Stimulated activated effector memory CD8-positive, alpha-beta T cell treated with anti-CD3 and anti-CD28 coated beads, Interleukin-12 subunit alpha, Interleukin-12 subunit beta, amount 100 ng/mL, for 72 hours (primary cell): Measurements from ENCODE around the gene EFCAB9.

Experiments used
- ATAC-seq: fragments of 150-1000 bp; cut with Tn5 transposase; 2 replicates; pipeline ENCODE4 v1.10.0; 2021
- DNase-seq, 2 donors: peaks; one replicate each; pipeline ENCODE4 v3.0.0; 2021 to 2022; ENCODE audit warnings: low spot score in 2 of 2
- H3K27ac Mint-ChIP-seq: one replicate; pipeline ENCODE4 v1.8.0; 2022; ENCODE audit warnings: mild to moderate bottlenecking, mixed read lengths
- H3K36me3 Mint-ChIP-seq: one replicate; pipeline ENCODE4 v1.8.0; 2022; ENCODE audit warnings: mild to moderate bottlenecking, mixed read lengths
- H3K4me1 Mint-ChIP-seq: one replicate; pipeline ENCODE4 v1.8.0; 2022; ENCODE audit warnings: mixed read lengths
- H3K4me3 Mint-ChIP-seq: one replicate; pipeline ENCODE4 v1.8.0; 2022; ENCODE audit warnings: mild to moderate bottlenecking, mixed read lengths
- H3K9me3 Mint-ChIP-seq: one replicate; pipeline ENCODE4 v1.8.0; 2022; ENCODE audit warnings: mixed read lengths

Gene EFCAB9

GRCh38 chr5:172175263-172175719, 18.7 kb upstream of the EFCAB9 start:
- ATAC-seq (peak; percentile 81), DNase-seq (peak; percentile 50 to 84)
- peaks cover 80% of the 10 kb centered on the region for H3K36me3 Mint-ChIP-seq
- peaks cover 99% of the 10 kb centered on the region for H3K4me1 Mint-ChIP-seq
- H3K27ac Mint-ChIP-seq: peak overlapping the region; percentile 92
- H3K4me3 Mint-ChIP-seq: peak overlapping the region; percentile 95
- no peaks in the 10 kb centered on the region for H3K9me3 Mint-ChIP-seq

DNA sequence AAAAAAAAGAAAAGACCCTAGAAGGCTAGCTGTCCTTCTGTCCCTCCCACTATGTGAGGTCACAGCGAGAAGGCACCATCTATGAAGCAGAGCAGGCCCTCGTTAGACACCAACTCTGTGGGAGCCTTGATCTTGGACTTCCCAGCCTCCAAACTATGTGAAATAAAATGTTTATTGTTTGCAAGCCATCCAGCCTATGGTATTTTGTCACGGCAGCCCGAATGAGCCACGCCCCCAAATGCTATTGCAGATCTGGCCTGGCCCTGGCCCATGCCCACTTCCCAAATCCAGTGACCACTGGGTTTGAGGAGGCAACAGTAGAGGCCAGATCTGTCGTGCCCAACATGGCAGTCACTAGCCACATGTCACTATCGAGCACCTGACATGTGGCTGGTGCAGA, 16.8 kb upstream of the EFCAB9 start:
- H3K36me3 Mint-ChIP-seq: peaks cover 95% of the 10 kb centered on the region
- ATAC-seq (no peak), DNase-seq (no peak)
- peak overlapping the region; percentile 93 for H3K27ac Mint-ChIP-seq
- H3K4me3 Mint-ChIP-seq: peak overlapping the region; percentile 95
- no peaks in the 10 kb centered on the region for H3K9me3 Mint-ChIP-seq
- peaks cover 90% of the 10 kb centered on the region for H3K4me1 Mint-ChIP-seq

DNA sequence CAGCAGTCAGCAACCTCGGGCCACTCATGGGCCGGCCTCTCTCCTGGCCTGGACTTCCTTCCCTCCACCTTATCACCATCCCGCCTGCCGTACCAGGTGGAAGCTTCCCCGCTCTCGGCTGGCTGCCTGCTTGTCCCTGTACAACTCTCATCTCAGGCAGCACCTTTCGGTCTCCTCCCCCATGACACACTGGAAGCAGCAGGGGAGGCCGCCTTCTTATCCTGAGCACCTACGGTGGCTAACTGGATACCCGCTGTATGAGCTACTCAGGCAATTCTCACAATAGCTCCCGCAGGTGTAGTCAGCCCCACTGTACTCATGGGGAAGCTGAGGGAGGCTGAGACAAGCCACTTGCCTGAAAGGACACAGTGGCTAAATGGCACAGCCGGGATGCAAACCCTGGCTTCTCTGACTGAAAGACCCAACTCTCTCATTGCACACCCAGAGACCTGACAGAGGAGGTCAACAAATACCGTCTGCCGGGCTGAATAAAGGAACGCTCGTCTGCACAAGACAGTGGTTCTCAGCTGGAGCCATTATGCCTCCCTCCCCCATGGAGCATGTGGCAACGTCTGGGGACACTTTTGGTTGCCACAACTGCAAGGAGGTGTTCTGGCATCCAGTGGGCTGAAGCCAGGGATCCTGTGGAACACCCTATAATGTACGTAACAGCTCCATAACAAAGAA, 15.5 kb upstream of the EFCAB9 start:
- H3K27ac Mint-ChIP-seq: peak overlapping the region; percentile 93
- ATAC-seq: peak; percentile 1
- H3K4me1 Mint-ChIP-seq: peaks cover 86% of the 10 kb centered on the region
- H3K4me3 Mint-ChIP-seq: peak overlapping the region; percentile 95
- DNase-seq: peak in 1 of 2 donors; percentile 63
- H3K9me3 Mint-ChIP-seq: no peaks in the 10 kb centered on the region
- H3K36me3 Mint-ChIP-seq: peaks cover 99% of the 10 kb centered on the region

DNA sequence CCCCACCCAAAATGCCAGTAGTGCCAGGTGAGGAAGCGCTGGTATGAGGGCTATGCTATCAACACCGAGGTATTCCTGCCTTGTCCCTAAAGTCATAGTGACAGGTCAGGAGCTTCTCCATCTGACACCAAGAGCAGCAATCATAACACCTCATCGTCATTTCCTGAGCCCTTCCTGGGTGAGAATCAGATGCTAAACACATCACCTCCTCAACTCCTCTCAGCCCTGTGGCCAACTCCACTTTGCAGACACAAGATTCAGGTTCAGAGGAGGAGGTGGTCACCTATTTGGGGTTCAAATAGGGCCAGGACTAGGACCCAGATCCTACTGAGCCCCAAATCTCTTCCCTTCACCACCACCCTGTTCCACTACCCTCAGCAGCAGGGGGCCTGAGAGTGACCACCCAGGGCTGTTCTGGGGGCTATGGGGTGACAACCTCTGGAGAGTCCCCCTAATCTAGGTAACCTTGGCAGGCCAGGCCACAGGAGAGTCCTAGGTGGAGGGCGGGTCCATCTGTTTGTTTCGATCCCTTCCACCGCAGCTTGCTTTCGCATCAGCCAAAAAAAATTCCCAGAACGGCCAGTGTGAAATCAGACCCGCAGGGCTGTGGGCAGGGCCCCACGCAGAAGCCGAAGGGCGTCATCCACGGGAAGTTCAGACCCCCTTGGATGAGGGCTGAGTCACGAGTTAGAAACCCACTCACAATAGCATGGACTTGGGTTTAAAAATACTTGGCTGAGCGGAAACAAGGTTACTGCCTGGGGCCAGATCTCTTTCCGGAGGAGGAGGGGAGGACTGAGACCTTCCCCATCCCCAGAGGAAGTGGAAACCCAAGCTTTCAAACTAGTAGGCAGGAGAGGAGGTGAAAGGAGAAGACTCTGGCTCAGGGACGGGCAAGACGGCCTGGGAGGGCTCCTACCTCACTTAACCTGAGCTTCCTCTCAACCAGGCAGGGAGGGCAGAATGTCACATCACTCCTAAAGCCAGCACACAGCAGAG, 14.7 kb upstream of the EFCAB9 start:
- Mint-ChIP-seq H3K4me1 (peaks cover 83% of the 10 kb centered on the region), H3K36me3 (peaks cover 99% of the 10 kb centered on the region), H3K9me3 (no peaks in the 10 kb centered on the region), H3K4me3 (peak overlapping the region; percentile 95), H3K27ac (peak overlapping the region; percentile 93)
- DNase-seq: peak in 1 of 2 donors; percentile 76
- peak; percentile 64 for ATAC-seq

DNA sequence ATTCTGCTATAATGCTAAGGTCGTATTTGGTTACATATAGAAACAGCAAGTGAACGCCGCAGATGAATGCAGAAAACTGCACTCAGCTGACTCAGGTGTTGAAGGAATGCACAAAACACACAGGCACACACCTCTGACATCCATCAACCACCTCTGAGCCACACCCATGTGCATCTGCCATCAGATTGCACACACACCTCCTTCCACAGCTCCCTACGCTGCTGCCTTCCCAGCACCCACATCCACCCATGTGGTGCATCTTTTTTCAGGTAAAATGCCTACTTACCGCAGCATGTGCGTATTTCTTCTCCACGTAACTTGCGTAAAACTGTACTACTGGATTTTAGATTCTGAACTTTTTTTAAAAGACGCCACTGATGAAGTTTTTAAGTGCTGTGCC, 13.0 kb upstream of the EFCAB9 start:
- H3K27ac Mint-ChIP-seq: peak overlapping the region; percentile 93
- ATAC-seq (no peak), DNase-seq (no peak)
- H3K9me3 Mint-ChIP-seq: no peaks in the 10 kb centered on the region
- H3K4me3 Mint-ChIP-seq: peak overlapping the region; percentile 95
- H3K4me1 Mint-ChIP-seq: peaks cover 83% of the 10 kb centered on the region
- peaks cover 99% of the 10 kb centered on the region for H3K36me3 Mint-ChIP-seq

DNA sequence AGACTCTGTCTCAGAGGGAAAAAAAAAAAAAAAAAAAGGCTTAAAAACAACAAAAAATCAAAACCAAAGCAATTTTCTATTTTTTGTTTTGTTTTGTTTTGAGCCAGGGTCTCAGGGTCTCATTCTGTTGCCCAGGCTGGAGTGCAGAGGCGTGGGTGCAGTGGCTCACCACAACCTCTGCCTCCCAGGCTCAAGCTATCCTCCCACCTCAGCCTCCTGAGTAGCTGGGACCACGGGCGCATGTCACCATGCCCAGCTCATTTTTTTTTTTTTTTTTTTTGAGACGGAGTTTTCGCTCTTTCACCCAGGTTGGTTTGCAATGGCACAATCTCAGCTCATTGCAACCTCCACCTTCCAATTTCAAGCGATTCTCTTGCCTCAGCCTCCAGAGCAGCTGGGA, 11.7 kb upstream of the EFCAB9 start:
- Mint-ChIP-seq H3K4me3 (peak overlapping the region; percentile 95), H3K9me3 (no peaks in the 10 kb centered on the region), H3K4me1 (peaks cover 71% of the 10 kb centered on the region), H3K36me3 (peaks cover 100% of the 10 kb centered on the region), H3K27ac (peak overlapping the region; percentile 95)
- DNase-seq (no peak), ATAC-seq (no peak)

GRCh38 chr5:172183881-172184280, 10.1 kb upstream of the EFCAB9 start:
- ATAC-seq: no peak
- Mint-ChIP-seq H3K9me3 (no peaks in the 10 kb centered on the region), H3K36me3 (peaks cover 92% of the 10 kb centered on the region), H3K4me3 (peak overlapping the region; percentile 95), H3K4me1 (peaks cover 55% of the 10 kb centered on the region), H3K27ac (peak overlapping the region; percentile 95)
- DNase-seq: no peak

- Mint-ChIP-seq H3K36me3 (peaks cover 80% of the 10 kb centered on the region), H3K4me1 (peaks cover 48% of the 10 kb centered on the region), H3K27ac (peak overlapping the region; percentile 95), H3K4me3 (peak overlapping the region; percentile 95), H3K9me3 (no peaks in the 10 kb centered on the region)
- ATAC-seq: no peak
- no peak for DNase-seq
These were observed 8.9 kb upstream of the EFCAB9 start for GRCh38 chr5:172185096-172185461.

- Mint-ChIP-seq H3K4me3 (peak overlapping the region; percentile 95), H3K4me1 (peaks cover 37% of the 10 kb centered on the region), H3K27ac (peak overlapping the region; percentile 95), H3K36me3 (peaks cover 69% of the 10 kb centered on the region), H3K9me3 (no peaks in the 10 kb centered on the region)
- DNase-seq: no peak
- ATAC-seq: no peak
These were observed 7.8 kb upstream of the EFCAB9 start for GRCh38 chr5:172186114-172186695.

DNA sequence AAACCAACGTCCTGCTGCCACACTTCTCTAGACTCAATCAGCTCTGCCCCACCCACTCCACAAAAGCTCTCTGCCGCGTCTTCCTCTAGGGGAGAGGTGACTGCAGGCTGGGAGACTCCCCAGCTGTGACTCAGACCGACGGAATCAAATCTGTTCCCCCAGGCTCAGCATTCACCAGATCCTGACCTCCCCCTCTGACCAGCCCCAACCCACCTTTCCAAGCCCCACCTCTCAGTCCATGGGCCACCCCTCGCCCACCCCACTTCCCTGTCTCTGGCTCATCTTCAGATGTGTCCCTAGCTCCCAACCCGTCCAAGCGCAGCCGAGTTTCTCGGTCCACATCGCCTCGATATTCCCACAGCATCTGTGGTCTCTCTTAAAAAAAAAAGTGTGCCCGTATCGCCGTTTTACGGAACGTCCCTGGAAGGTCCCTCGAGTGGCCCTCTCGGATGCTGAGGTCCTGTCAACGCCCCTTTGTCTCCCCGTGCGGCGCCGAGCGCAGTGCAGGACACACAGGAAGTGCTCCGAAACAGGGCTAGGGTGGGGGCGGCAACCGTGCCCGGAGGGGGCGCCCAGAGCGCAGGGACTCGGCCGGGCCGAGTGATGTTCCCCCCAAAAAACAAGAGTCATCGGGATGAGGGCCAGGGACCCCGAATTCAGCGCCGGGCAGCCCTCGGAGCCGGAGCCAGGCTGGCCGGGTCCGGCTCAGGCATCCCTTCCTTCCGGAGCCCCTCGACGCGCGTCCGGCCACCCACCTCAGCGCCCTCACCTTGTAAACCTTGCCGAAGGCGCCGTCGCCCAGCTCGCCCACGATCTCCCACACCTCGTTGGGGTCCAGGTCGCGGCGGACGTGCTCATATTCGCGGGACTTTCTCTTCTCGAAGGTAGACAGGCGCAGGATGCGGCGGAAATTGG, 6.6 kb upstream of the EFCAB9 start:
- DNase-seq (peak in 1 of 2 donors; percentile 90), ATAC-seq (peak; percentile 61)
- H3K4me3 Mint-ChIP-seq: peak overlapping the region; percentile 95
- peaks cover 57% of the 10 kb centered on the region for H3K36me3 Mint-ChIP-seq
- no peaks in the 10 kb centered on the region for H3K9me3 Mint-ChIP-seq
- H3K4me1 Mint-ChIP-seq: peaks cover 36% of the 10 kb centered on the region
- peak overlapping the region; percentile 95 for H3K27ac Mint-ChIP-seq

GRCh38 chr5:172188033-172188892, 5.7 kb upstream of the EFCAB9 start, which contains the start of gene STK10:
Gene STK10, minus strand, starts transcription at chr5:172188224. Its CDS starts 182 bp downstream, at chr5:172188042.
- peaks cover 48% of the 10 kb centered on the region for H3K36me3 Mint-ChIP-seq
- ATAC-seq (peak; percentile 82), DNase-seq (peak; percentile 82 to 94)
- H3K4me1 Mint-ChIP-seq: peaks cover 30% of the 10 kb centered on the region
- peak within 1 kb of the TSS; percentile 95 for H3K27ac Mint-ChIP-seq
- H3K4me3 Mint-ChIP-seq: peak within 1 kb of the TSS; percentile 95
- H3K9me3 Mint-ChIP-seq: no peaks in the 10 kb centered on the region

GRCh38 chr5:172188893-172189692, 4.9 kb upstream of the EFCAB9 start:
- ATAC-seq: no peak
- DNase-seq: no peak
- no peaks in the 10 kb centered on the region for H3K9me3 Mint-ChIP-seq
- peak overlapping the region; percentile 95 for H3K4me3 Mint-ChIP-seq
- peaks cover 24% of the 10 kb centered on the region for H3K4me1 Mint-ChIP-seq
- no peak overlapping the region for H3K27ac Mint-ChIP-seq
- H3K36me3 Mint-ChIP-seq: peaks cover 40% of the 10 kb centered on the region

DNA sequence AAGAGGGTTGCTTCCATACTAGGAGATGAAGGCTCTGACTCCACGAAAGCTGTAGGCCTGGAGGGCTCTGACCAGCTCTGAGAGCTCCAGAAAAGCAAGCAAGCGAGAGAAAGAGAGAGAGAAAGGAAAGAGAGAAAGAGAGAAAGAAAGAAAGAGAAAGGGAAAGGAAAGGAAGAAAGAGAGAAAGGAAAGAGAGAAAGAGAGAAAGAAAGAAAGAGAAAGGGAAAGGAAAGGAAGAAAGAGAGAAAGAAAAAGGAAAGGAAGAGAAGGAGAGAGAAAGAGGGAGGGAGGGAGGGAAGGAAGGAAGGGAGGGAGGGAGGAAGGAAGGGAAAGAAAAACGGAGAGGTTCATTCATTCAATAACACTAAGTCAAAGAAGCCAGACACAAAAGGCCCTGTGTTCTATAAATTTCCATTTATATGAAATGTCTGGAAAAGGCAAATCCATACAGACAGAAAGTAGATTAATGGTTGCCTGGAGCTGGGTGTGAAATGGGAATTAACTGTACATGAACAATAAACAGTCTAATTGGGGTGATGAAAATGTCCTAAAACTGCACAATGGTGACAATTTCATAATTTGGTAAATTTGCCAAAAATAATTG, 4.2 kb upstream of the EFCAB9 start:
- Mint-ChIP-seq H3K4me1 (peaks cover 17% of the 10 kb centered on the region), H3K9me3 (no peaks in the 10 kb centered on the region), H3K4me3 (no peak overlapping the region), H3K27ac (no peak overlapping the region), H3K36me3 (peaks cover 33% of the 10 kb centered on the region)
- DNase-seq (no peak), ATAC-seq (no peak)
